HCT116 (cell line): Measurements from ENCODE around the gene TM9SF4. TPM values are rescaled to one million over a fixed set of nuclear protein-coding genes. Genes with fewer than 3 reads are reported as not detected.
"Not testable (repeated sequence)": the region's sequence is repeated elsewhere in the genome, so short reads cannot be mapped to it uniquely, and the experiment has no call there.

Experiments used
- ATAC-seq: fragments of 200-7000 bp; cut with Tn5 transposase; 2 replicates; pipeline ENCODE4 v1.9.1; 2020; ENCODE audit warnings: mild to moderate bottlenecking, moderate library complexity
- BruUV-seq: library from RNA; stranded (reverse); fragments of 400-500 nt; replicated peaks from 2 replicates; lab custom pipeline; 2021; lab: Mats Ljungman, UMichigan
- CTCF ChIA-PET: fragments of 300-600 bp; sonication (Branson Sonifier 250); formaldehyde crosslinking; loops from one replicate; lab custom pipeline; 2021; ENCODE audit warnings: antibody characterized with exemption; lab: Charles Lee
- POLR2A ChIA-PET: fragments of 300-600, 350-600 bp; sonication (Branson Sonifier 250); formaldehyde crosslinking; loops from one replicate; lab custom pipeline; 2021; ENCODE audit warnings: antibody characterized with exemption; lab: Charles Lee
- RAD21 ChIA-PET, 2 experiments: fragments of 300-600 bp; sonication (Branson Sonifier 250); formaldehyde crosslinking; loops; one replicate each; lab custom pipeline; 2023; ENCODE audit warnings: low total read pairs in 2 of 2; ENCODE audit not compliant: uncharacterized antibody in 2 of 2, unreplicated experiment in 2 of 2, low non-redundant PET in 1 of 2; lab: Charles Lee
- DNase-seq: peaks from one replicate; pipeline ENCODE4 v3.0.0-alpha.2; 2010; ENCODE audit warnings: low read depth, low spot score
- H2AFZ ChIP-seq: fragments of 200-600 bp; shearing (Covaris generic), sonication (generic); 2 replicates; pipeline ENCODE4 v1.6.1; 2017; ENCODE audit warnings: low read depth, mixed run types, mixed read lengths, antibody characterized with exemption, low read length; ENCODE audit not compliant: poor library complexity, severe bottlenecking
- H3K27ac ChIP-seq: 2 replicates; pipeline ENCODE4 v1.5.1; 2012; ENCODE audit warnings: low read depth, low read length
- H3K27me3 ChIP-seq: fragments of 200-600 bp; sonication (generic); 2 replicates; pipeline ENCODE4 v1.6.1; 2016; ENCODE audit warnings: mixed run types, low read length, mixed read lengths; ENCODE audit not compliant: insufficient read depth
- H3K36me3 ChIP-seq, 2 experiments: fragments of 200-500 bp in 1 of 2; fragments of 200-600 bp in 1 of 2; sonication (Bioruptor generic) in 1 of 2; sonication (generic) in 1 of 2; 2 replicates each; pipeline versions ENCODE4 v1.5.1 to v1.6.1; 2014 to 2016; ENCODE audit warnings: low read length in 2 of 2, inconsistent platforms in 1 of 2, mixed read lengths in 1 of 2, mixed run types in 1 of 2; ENCODE audit not compliant: insufficient read depth in 2 of 2, control insufficient read depth in 1 of 2
- H3K4me1 ChIP-seq, 2 experiments: fragments of 200-600 bp in 1 of 2; sonication (generic) in 1 of 2; 2 replicates each; pipeline versions ENCODE4 v1.5.1 to v1.6.1; 2012 to 2017; ENCODE audit warnings: low read length in 2 of 2, inconsistent platforms in 1 of 2, mild to moderate bottlenecking in 1 of 2, mixed read lengths in 1 of 2, mixed run types in 1 of 2, moderate library complexity in 1 of 2; ENCODE audit not compliant: insufficient read depth in 2 of 2, control insufficient read depth in 1 of 2
- H3K4me2 ChIP-seq: fragments of 200-600 bp; sonication (generic); 2 replicates; pipeline ENCODE4 v1.6.1; 2017; ENCODE audit warnings: mixed run types, low read length, mixed read lengths
- H3K4me3 ChIP-seq, 2 experiments: fragments of 200-600 bp in 1 of 2; sonication (generic) in 1 of 2; replicated peaks in 1 of 2; 2 replicates each; pipeline ENCODE4 v1.5.1; 2011 to 2016; ENCODE audit warnings: low read length in 2 of 2, control low read depth in 1 of 2, low read depth in 1 of 2, mild to moderate bottlenecking in 1 of 2, mixed read lengths in 1 of 2, mixed run types in 1 of 2
- H3K79me2 ChIP-seq: fragments of 200-600 bp; sonication (generic); 2 replicates; pipeline ENCODE4 v1.6.1; 2017; ENCODE audit warnings: mild to moderate bottlenecking, mixed run types, low read length, moderate library complexity, mixed read lengths; ENCODE audit not compliant: insufficient read depth
- H3K9ac ChIP-seq: fragments of 200-600 bp; sonication (generic); 2 replicates; pipeline ENCODE4 v1.6.1; 2016; ENCODE audit warnings: low read length, mixed read lengths
- H3K9me2 ChIP-seq: fragments of 200-600 bp; sonication (generic), shearing (Covaris generic); 2 replicates; pipeline ENCODE4 v1.6.1; 2017; ENCODE audit warnings: mixed run types, mild to moderate bottlenecking, moderate library complexity; ENCODE audit not compliant: insufficient read depth
- H3K9me3 ChIP-seq, 2 experiments: fragments of 200-500 bp in 1 of 2; fragments of 200-600 bp in 1 of 2; sonication (Bioruptor generic) in 1 of 2; sonication (generic) in 1 of 2; 2 replicates each; pipeline ENCODE4 v1.6.1; 2014 to 2017; ENCODE audit warnings: low read length in 2 of 2, mixed read lengths in 2 of 2, inconsistent platforms in 1 of 2, low read depth in 1 of 2, mild to moderate bottlenecking in 1 of 2, mixed run types in 1 of 2, moderate library complexity in 1 of 2; ENCODE audit not compliant: control insufficient read depth in 1 of 2, insufficient read depth in 1 of 2
- H4K20me1 ChIP-seq: fragments of 200-600 bp; sonication (generic), shearing (Covaris generic); 2 replicates; pipeline ENCODE4 v1.6.1; 2017; ENCODE audit warnings: mixed run types, mild to moderate bottlenecking, moderate library complexity; ENCODE audit not compliant: insufficient read depth
- POLR2A ChIP-seq: IDR thresholded peaks from 2 replicates; pipeline ENCODE4 v1.7.0; 2011; ENCODE audit warnings: borderline replicate concordance; ENCODE audit not compliant: insufficient read depth, insufficient read length; ENCODE audit errors: extremely low read depth
- intact Hi-C: fragments of 100-400 bp; cut with micrococcal nuclease; formaldehyde crosslinking; loops from 2 replicates; pipeline ENCODE4 v1.10.0; 2022
- total RNA-seq: library from RNA; stranded (reverse); gene quantifications from one replicate; pipeline ENCODE4 v1.2.1, GENCODE V29; 2021; ENCODE audit not compliant: unreplicated experiment

The TM9SF4 gene
- total RNA-seq, 1 experiment from 2014 or later = 51.2 TPM

DNA sequence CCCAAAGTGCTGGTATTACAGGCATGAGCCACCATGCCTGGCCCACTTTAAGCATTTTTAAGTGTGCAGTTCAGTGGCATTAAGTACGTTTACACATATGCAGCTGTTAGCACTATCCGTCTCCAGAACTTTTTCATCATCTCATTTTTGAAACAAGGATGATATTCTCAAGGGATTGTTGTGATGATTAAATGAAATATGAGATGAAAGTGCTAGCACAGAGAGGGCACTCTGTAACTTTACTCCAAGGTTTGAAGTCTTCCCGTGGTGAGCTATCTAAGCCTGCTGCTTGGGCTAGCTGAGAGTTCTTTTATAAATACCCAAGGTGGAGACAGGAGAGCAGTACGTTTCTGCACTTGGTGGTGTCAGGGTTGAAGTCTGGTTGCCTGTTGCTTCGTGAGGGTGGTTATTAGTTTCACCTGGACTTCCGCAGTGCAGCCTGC is 6.6 kb downstream of the TM9SF4 start:
- POLR2A ChIA-PET = no interaction called here
- CTCF ChIA-PET = no interaction called here

DNA sequence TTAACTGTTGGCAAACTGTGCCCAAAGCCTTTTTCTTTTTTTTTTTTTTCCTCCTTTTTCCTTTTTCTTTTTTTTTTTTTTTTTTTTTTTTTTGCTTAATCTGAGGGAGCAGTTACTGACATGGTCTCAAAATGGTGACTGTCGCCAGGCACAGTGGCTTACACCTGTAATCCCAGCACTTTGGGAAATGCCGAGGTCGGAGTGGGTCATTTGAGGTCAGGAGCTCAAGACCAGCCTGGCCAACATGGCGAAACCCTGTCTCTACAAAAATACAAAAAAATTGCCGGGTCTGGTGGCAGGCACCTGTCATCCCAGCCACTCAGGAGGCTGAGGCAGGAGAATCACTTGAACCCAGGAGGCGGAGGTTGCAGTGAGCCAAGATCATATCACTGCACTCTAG is 7.3 kb downstream of the TM9SF4 start:
- H3K36me3 ChIP-seq, H3K4me1 ChIP-seq, H3K4me2 ChIP-seq, H3K9me2 ChIP-seq, POLR2A ChIA-PET, BruUV-seq, H2AFZ ChIP-seq, H3K9me3 ChIP-seq, CTCF ChIA-PET, RAD21 ChIA-PET, H3K9ac ChIP-seq, intact Hi-C loops, DNase-seq, H3K27me3 ChIP-seq, H4K20me1 ChIP-seq, H3K4me3 ChIP-seq, H3K27ac ChIP-seq, ATAC-seq: not testable (repeated sequence)
- peaks cover 91% of the 10 kb centered on the region for H3K79me2 ChIP-seq

More for the DNA sequence above, 6.6 kb downstream of the TM9SF4 start:
- H3K4me1 ChIP-seq = peaks cover 0 to 2% of the 10 kb centered on the region in 2 experiments; a peak in 2 of 4 replicates
- no TSS peak for BruUV-seq
- no peaks in the 10 kb centered on the region; a peak in 1 of 4 replicates for H3K9me3 ChIP-seq
- peaks cover 8 to 10% of the 10 kb centered on the region in 2 experiments; a peak in 2 of 4 replicates for H3K36me3 ChIP-seq
- no peak for TF ChIP-seq POLR2A
- DNase-seq = no peak
- ATAC-seq = no peak
- no peak overlapping the region for H3K4me2 ChIP-seq
- H3K9ac ChIP-seq = no peak overlapping the region
- no peaks in the 10 kb centered on the region for H3K27me3 ChIP-seq
- peaks cover 98% of the 10 kb centered on the region for H3K79me2 ChIP-seq
- H3K4me3 ChIP-seq = no peak overlapping the region
- intact Hi-C loops = no loop called here
- H3K9me2 ChIP-seq = no peaks in the 10 kb centered on the region
- no peak overlapping the region for H3K27ac ChIP-seq
- H2AFZ ChIP-seq = no peak overlapping the region
- RAD21 ChIA-PET = no interaction called here
- peaks cover 6% of the 10 kb centered on the region; the same call in 1 of the 2 replicates for H4K20me1 ChIP-seq

GRCh38 chr20:32118427-32118826 is 8.9 kb downstream of the TM9SF4 start:
- H3K9me3 ChIP-seq, H3K9me2 ChIP-seq: not testable (repeated sequence)

More at GRCh38 chr20:32118427-32118826, 8.9 kb downstream of the TM9SF4 start:
- H4K20me1 ChIP-seq, RAD21 ChIA-PET, H2AFZ ChIP-seq, H3K4me1 ChIP-seq, POLR2A ChIA-PET, ATAC-seq, H3K27me3 ChIP-seq, CTCF ChIA-PET, DNase-seq, H3K27ac ChIP-seq, H3K9ac ChIP-seq, H3K4me2 ChIP-seq, BruUV-seq, H3K36me3 ChIP-seq, H3K4me3 ChIP-seq, intact Hi-C loops: not testable (repeated sequence)
- H3K79me2 ChIP-seq = peaks cover 78% of the 10 kb centered on the region
